Inferior parietal cortex (tissue), 1 donor: ENCODE data around the gene TARS2.

Experiments used
- DNase-seq: peaks from one replicate; pipeline ENCODE4 v3.0.0-alpha.2; 2016; ENCODE audit errors: extremely low spot score

The TARS2 gene

GRCh38 chr1:150486966-150487762 is at the start of gene TARS2:
Gene TARS2, plus strand, starts transcription at chr1:150487419. Its CDS starts 32 bp downstream, at chr1:150487451.
- peak; percentile 99 for DNase-seq

- DNase-seq = no peak
These were observed 46.1 kb upstream of the TARS2 start for GRCh38 chr1:150441121-150441520.

- no peak for DNase-seq
These were observed 43.0 kb upstream of the TARS2 start for GRCh38 chr1:150444232-150444631.

GRCh38 chr1:150456146-150456647 is 31.0 kb upstream of the TARS2 start:
- DNase-seq = no peak

GRCh38 chr1:150464422-150464826 is 22.8 kb upstream of the TARS2 start:
- peak; percentile 62 for DNase-seq

- no peak for DNase-seq
These were observed 20.3 kb upstream of the TARS2 start for GRCh38 chr1:150466964-150467363.

- no peak for DNase-seq
These were observed 17.9 kb upstream of the TARS2 start for GRCh38 chr1:150469291-150469690.

- DNase-seq = no peak
These were observed 14.5 kb upstream of the TARS2 start for GRCh38 chr1:150472601-150473200.

GRCh38 chr1:150473659-150474058 is 13.6 kb upstream of the TARS2 start:
- DNase-seq = no peak

GRCh38 chr1:150474869-150475268 is 12.3 kb upstream of the TARS2 start:
- DNase-seq = no peak

- DNase-seq = no peak
These were observed 10.5 kb upstream of the TARS2 start for GRCh38 chr1:150476754-150477153.

GRCh38 chr1:150477320-150477719 is 9.9 kb upstream of the TARS2 start:
- DNase-seq = no peak

GRCh38 chr1:150477733-150478132 is 9.5 kb upstream of the TARS2 start:
- no peak for DNase-seq

- DNase-seq = no peak
These were observed 7.8 kb upstream of the TARS2 start for GRCh38 chr1:150479370-150479769.

GRCh38 chr1:150479927-150480352 is 7.3 kb upstream of the TARS2 start:
- DNase-seq = no peak

- no peak for DNase-seq
These were observed 2.8 kb upstream of the TARS2 start for GRCh38 chr1:150484431-150484830.

GRCh38 chr1:150484861-150485260 is 2.4 kb upstream of the TARS2 start:
- no peak for DNase-seq

- DNase-seq = no peak
These were observed 520 bp downstream of the TARS2 start for GRCh38 chr1:150487763-150488115.

GRCh38 chr1:150493175-150493574 is 6.0 kb downstream of the TARS2 start:
- no peak for DNase-seq

- DNase-seq = no peak
These were observed 11.1 kb downstream of the TARS2 start for GRCh38 chr1:150498342-150498741.

- DNase-seq = no peak
These were observed 18.2 kb downstream of the TARS2 start for GRCh38 chr1:150505431-150505830.

- peak; percentile 40 for DNase-seq
These were observed 21.0 kb downstream of the TARS2 start, which contains the start of gene ECM1 for GRCh38 chr1:150507912-150508864. Gene ECM1, plus strand, starts transcription at chr1:150508109. Its CDS starts 101 bp downstream, at chr1:150508210.
